IMR-90 (cell line): Measurements from ENCODE around the gene MOB3B. TPM values are rescaled to one million over a fixed set of nuclear protein-coding genes. Genes with fewer than 3 reads are reported as not detected.

ENCODE experiments used
- ATAC-seq: fragments of 200-7000 bp; cut with Tn5 transposase; 2 replicates; pipeline ENCODE4 v1.9.1; 2020; ENCODE audit warnings: low read depth, mild to moderate bottlenecking, moderate library complexity
- BruUV-seq: library from RNA; stranded (reverse); fragments of 400-500 nt; replicated peaks from 2 replicates; lab custom pipeline; 2021; lab: Mats Ljungman, UMichigan
- CTCF ChIA-PET: fragments of 300-600 bp; formaldehyde crosslinking; extraction: SDS; loops from one replicate; lab custom pipeline; 2021; ENCODE audit warnings: antibody characterized with exemption; lab: Yijun Ruan, JAX
- POLR2A ChIA-PET: fragments of 300-600 bp; sonication (Branson Sonifier 250); formaldehyde crosslinking; loops from one replicate; lab custom pipeline; 2022; ENCODE audit warnings: antibody characterized with exemption; ENCODE audit not compliant: unreplicated experiment; lab: Charles Lee
- DNase-seq: peaks from one replicate; pipeline ENCODE4 v3.0.0; 2013
- H2AFZ ChIP-seq: replicated peaks from 2 replicates; pipeline ENCODE3; 2013; ENCODE audit warnings: low read length, mild to moderate bottlenecking; ENCODE audit not compliant: poor library complexity
- H2AK5ac ChIP-seq: 2 replicates; pipeline ENCODE4 v1.6.1; 2013; ENCODE audit warnings: low read depth, low read length, inconsistent platforms
- H2AK9ac ChIP-seq: replicated peaks from 2 replicates; pipeline ENCODE3; 2013; ENCODE audit warnings: mild to moderate bottlenecking, low read depth, low read length, moderate library complexity; ENCODE audit not compliant: poor library complexity
- H2BK120ac ChIP-seq: 2 replicates; pipeline ENCODE4 v1.6.1; 2013; ENCODE audit warnings: low read depth, low read length, inconsistent platforms
- H2BK15ac ChIP-seq: 3 replicates; pipeline ENCODE4 v1.6.1; 2013; ENCODE audit warnings: low read depth, low read length, inconsistent platforms
- H2BK20ac ChIP-seq: 2 replicates; pipeline ENCODE4 v1.6.1; 2013; ENCODE audit warnings: low read depth, mild to moderate bottlenecking, inconsistent platforms, low read length, moderate library complexity
- H2BK5ac ChIP-seq: 2 replicates; pipeline ENCODE4 v1.6.1; 2013; ENCODE audit warnings: mild to moderate bottlenecking, low read depth, low read length, inconsistent platforms; ENCODE audit not compliant: poor library complexity, severe bottlenecking
- H3K14ac ChIP-seq: replicated peaks from 2 replicates; pipeline ENCODE4 v1.6.1; 2013; ENCODE audit warnings: low read depth, low read length, inconsistent platforms
- H3K18ac ChIP-seq: 2 replicates; pipeline ENCODE4 v1.6.1; 2013; ENCODE audit warnings: low read depth, low read length, control low read depth
- H3K23ac ChIP-seq: 2 replicates; pipeline ENCODE4 v1.6.1; 2013; ENCODE audit warnings: low read depth, low read length, inconsistent platforms
- H3K27ac ChIP-seq: 2 replicates; pipeline ENCODE4 v1.5.1; 2013; ENCODE audit warnings: mild to moderate bottlenecking, control low read depth, low read length; ENCODE audit not compliant: insufficient read depth
- H3K27me3 ChIP-seq: 2 replicates; pipeline ENCODE4 v1.6.1; 2013; ENCODE audit warnings: low read length; ENCODE audit not compliant: control insufficient read depth, insufficient read depth
- H3K36me3 ChIP-seq: 2 replicates; pipeline ENCODE4 v1.6.1; 2013; ENCODE audit warnings: low read length, mixed read lengths; ENCODE audit not compliant: control insufficient read depth, insufficient read depth
- H3K4ac ChIP-seq: 2 replicates; pipeline ENCODE4 v1.6.1; 2013; ENCODE audit warnings: low read depth, low read length, inconsistent platforms
- H3K4me1 ChIP-seq: 2 replicates; pipeline ENCODE4 v1.6.1; 2013; ENCODE audit warnings: low read length, mixed read lengths; ENCODE audit not compliant: control insufficient read depth, insufficient read depth
- H3K4me2 ChIP-seq: 2 replicates; pipeline ENCODE4 v1.6.1; 2013; ENCODE audit warnings: low read depth, mild to moderate bottlenecking, control low read depth, low read length, moderate library complexity
- H3K4me3 ChIP-seq: 2 replicates; pipeline ENCODE4 v1.5.1; 2013; ENCODE audit warnings: low read depth, mild to moderate bottlenecking, control low read depth, low read length, moderate library complexity; ENCODE audit not compliant: insufficient read depth
- H3K56ac ChIP-seq: 2 replicates; pipeline ENCODE4 v1.6.1; 2013; ENCODE audit warnings: low read length, inconsistent platforms; ENCODE audit not compliant: insufficient read depth; ENCODE audit errors: extremely low read depth
- H3K79me1 ChIP-seq, 2 experiments: 2 replicates each; pipeline ENCODE4 v1.6.1; 2013; ENCODE audit warnings: low read length in 2 of 2, inconsistent platforms in 1 of 2, low read depth in 1 of 2
- H3K9ac ChIP-seq: 2 replicates; pipeline ENCODE4 v1.6.1; 2013; ENCODE audit warnings: low read depth, low read length, control low read depth
- H3K9me1 ChIP-seq: 2 replicates; pipeline ENCODE4 v1.6.1; 2013; ENCODE audit warnings: low read length, inconsistent platforms; ENCODE audit not compliant: insufficient read depth
- H3K9me3 ChIP-seq: 2 replicates; pipeline ENCODE4 v1.6.1; 2013; ENCODE audit warnings: low read length; ENCODE audit not compliant: control insufficient read depth, insufficient read depth
- H4K20me1 ChIP-seq: 2 replicates; pipeline ENCODE4 v1.6.1; 2013; ENCODE audit warnings: low read length, inconsistent platforms; ENCODE audit not compliant: insufficient read depth
- H4K5ac ChIP-seq: 2 replicates; pipeline ENCODE4 v1.6.1; 2013; ENCODE audit warnings: mild to moderate bottlenecking, low read depth, low read length, control low read depth
- H4K8ac ChIP-seq, 2 experiments: 2 replicates each; pipeline ENCODE4 v1.6.1; 2013; ENCODE audit warnings: low read depth in 2 of 2, low read length in 2 of 2, control low read depth in 1 of 2, inconsistent platforms in 1 of 2
- H4K91ac ChIP-seq: 2 replicates; pipeline ENCODE4 v1.6.1; 2013; ENCODE audit warnings: low read depth, low read length, inconsistent platforms; ENCODE audit not compliant: insufficient read depth
- CEBPB ChIP-seq: IDR thresholded peaks from 2 replicates; pipeline ENCODE4 v1.6.1; 2012; ENCODE audit warnings: low read depth, low read length, improper control_type of control experiment
- CHD1 ChIP-seq: IDR thresholded peaks from 2 replicates; pipeline ENCODE4 v1.6.1; 2012; ENCODE audit warnings: low read depth, low read length, improper control_type of control experiment
- MAFK ChIP-seq: IDR thresholded peaks from 2 replicates; pipeline ENCODE4 v1.6.1; 2012; ENCODE audit warnings: low read depth, low read length, improper control_type of control experiment
- MAZ ChIP-seq: IDR thresholded peaks from 2 replicates; pipeline ENCODE4 v1.6.1; 2012; ENCODE audit warnings: low read depth, mild to moderate bottlenecking, low read length, improper control_type of control experiment, moderate library complexity, borderline replicate concordance
- WGBS, 2 experiments: methylation state at CpG; one replicate each; pipeline versions ENCODE4 v1.1.5 to v1.1.7; 2013; ENCODE audit warnings: missing lambda C conversion rate in 2 of 2; ENCODE audit not compliant: insufficient read length in 1 of 2; ENCODE audit errors: extremely low coverage in 2 of 2; 5-methylcytosine and 5-hydroxymethylcytosine counted together
- dilution Hi-C: fragments of 300-500 bp; cut with HindIII; formaldehyde crosslinking; loops from one replicate; pipeline ENCODE4 v1.14.3; 2018; ENCODE audit warnings: low sequenced_read_pairs; ENCODE audit not compliant: unreplicated experiment
- in situ Hi-C: fragments of 300-500 bp; cut with MboI; formaldehyde crosslinking; loops from 3 replicates; pipeline ENCODE4 v1.14.3; 2019; ENCODE audit warnings: low sequenced_read_pairs, inconsistent platforms, mixed read lengths
- intact Hi-C: fragments of 100-400 bp; cut with micrococcal nuclease; formaldehyde crosslinking; loops from 2 replicates; pipeline ENCODE4 v1.10.0; 2022
- polyA plus RNA-seq, 3 experiments: library from polyadenylated mRNA; depleted of rRNA; stranded (reverse); fragments of >200 nt; gene quantifications; 2 replicates each; pipeline ENCODE4 v1.2.3, GENCODE V29; 2012; ENCODE audit warnings: low replicate concordance in 1 of 3
- total RNA-seq: library from RNA; depleted of rRNA; stranded (reverse); fragments of >200 nt; gene quantifications from 2 replicates; pipeline ENCODE4 v1.2.3, GENCODE V29; 2012
- TF ChIP-seq, protein P1 (sequence below): fragments of 150-350 bp; IDR thresholded peaks from 2 replicates; pipeline ENCODE4 v1.6.1; 2017; ENCODE audit warnings: mild to moderate bottlenecking, antibody characterized with exemption, low read length, low read depth

Gene MOB3B
- total and polyA plus RNA-seq, 2 of the 4 experiments (the other 2 are of a cell fraction): under 0.01 to 0.02 TPM

DNA sequence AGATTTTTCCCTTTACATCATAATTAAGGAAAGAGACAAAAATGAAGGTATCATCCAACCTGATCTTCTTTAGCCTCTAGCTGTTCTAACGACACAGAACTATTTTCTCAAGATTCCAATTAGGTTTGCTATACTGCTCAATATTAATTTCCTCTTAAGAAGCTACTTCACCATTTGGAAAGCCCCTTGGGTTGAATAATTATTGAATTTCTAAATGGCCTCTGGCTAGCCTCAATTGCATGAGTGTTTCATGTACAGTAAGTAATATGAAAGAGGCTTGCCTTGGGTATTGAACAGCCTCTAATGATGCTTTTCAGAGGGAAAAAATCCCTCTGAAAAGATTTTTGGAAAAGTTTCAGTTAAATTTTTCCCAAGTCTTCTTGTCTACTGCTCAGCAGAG is 3.7 kb upstream of the MOB3B start:
- Histone ChIP-seq H2BK20ac (no peak overlapping the region), H3K79me1 (no peaks in the 10 kb centered on the region), H3K36me3 (no peaks in the 10 kb centered on the region), H3K9ac (no peak overlapping the region), H3K27me3 (peaks cover 12% of the 10 kb centered on the region), H2AFZ (no peak overlapping the region), H3K23ac (no peak overlapping the region), H3K4me2 (no peak overlapping the region), H2BK5ac (no peak overlapping the region), H3K14ac (no peak overlapping the region), H4K91ac (no peak overlapping the region), H2AK9ac (no peak overlapping the region), H3K56ac (no peak overlapping the region), H3K4me3 (no peak overlapping the region), H3K9me1 (no peaks in the 10 kb centered on the region), H3K4ac (no peak overlapping the region), H4K20me1 (no peaks in the 10 kb centered on the region), H2AK5ac (no peak overlapping the region), H3K27ac (no peak overlapping the region), H2BK15ac (no peak overlapping the region), H2BK120ac (no peak overlapping the region), H3K18ac (no peak overlapping the region), H3K4me1 (no peaks in the 10 kb centered on the region), H4K5ac (no peak overlapping the region), H3K9me3 (no peaks in the 10 kb centered on the region), H4K8ac (no peak overlapping the region)
- in situ Hi-C loops (no loop called here), dilution Hi-C loops (no loop called here), intact Hi-C loops (no loop called here)
- no peak for TF ChIP-seq MAFK
- no peak for TF ChIP-seq MAZ
- TF ChIP-seq, protein P1, sequence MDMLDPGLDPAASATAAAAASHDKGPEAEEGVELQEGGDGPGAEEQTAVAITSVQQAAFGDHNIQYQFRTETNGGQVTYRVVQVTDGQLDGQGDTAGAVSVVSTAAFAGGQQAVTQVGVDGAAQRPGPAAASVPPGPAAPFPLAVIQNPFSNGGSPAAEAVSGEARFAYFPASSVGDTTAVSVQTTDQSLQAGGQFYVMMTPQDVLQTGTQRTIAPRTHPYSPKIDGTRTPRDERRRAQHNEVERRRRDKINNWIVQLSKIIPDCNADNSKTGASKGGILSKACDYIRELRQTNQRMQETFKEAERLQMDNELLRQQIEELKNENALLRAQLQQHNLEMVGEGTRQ: no peak
- TF ChIP-seq CHD1: no peak
- TF ChIP-seq CEBPB: no peak
- no TSS peak for BruUV-seq
- ATAC-seq (no peak), DNase-seq (no peak)
- ChIA-PET POLR2A (no interaction called here), CTCF (no interaction called here)
- WGBS, 2 experiments: no CpG with 5 or more reads among the region's 1 CpG
